Measurements from ENCODE around the gene ADH1A.
"Not testable (repeated sequence)": the region's sequence is repeated elsewhere in the genome, so short reads cannot be mapped to it uniquely, and the experiment has no call there.

The ADH1A gene

DNA sequence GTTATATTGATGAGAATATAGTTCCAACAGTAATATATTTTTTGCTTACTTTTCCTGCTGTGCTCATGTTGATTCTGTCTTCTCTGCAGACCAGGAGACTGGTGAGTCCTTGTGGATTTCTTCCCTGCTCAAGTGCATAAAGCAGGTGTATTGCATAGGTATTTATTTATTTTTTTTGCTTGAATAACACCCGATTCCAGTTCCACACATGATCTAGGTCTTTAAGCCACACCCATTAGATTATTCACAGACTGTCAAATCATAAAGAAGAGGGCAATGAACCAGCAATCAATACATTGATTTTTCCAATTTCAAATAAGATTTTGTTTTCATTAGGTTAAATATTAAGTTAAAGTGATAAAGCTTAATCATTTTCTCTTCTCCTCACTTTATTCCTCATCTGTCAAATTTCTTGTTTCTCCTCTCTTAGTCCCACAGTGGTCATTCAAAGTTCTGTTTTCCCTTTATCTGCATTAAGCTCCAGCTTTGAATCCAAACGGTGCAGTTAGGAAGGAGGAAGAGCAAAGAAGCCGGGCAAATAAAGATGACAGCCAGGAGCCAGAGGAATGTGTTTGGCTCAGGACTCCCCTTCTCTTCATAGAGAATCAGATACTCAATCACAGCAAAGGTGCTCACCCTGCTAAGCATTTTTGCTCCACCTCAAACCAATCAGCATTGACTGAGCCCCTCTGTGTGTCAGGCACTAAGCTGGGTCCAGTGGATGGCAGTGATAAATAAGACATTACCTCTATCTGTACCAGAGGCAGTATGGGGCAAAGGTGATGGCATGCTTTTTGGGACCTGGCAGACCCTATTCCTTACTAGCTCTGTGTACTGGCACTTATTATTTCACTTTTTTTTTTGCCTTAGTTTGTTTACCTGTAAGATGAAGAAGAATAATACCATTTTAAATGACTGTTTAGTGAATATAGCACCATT is at the start of gene ADH1A:
Gene ADH1A, minus strand, starts transcription at position 138 of the 939 bp plus-strand sequence. Its CDS starts 71 bp downstream, at position 67.
- no peak for DNase-seq (ENCODE audit: low read depth in 2 of 2)

DNA sequence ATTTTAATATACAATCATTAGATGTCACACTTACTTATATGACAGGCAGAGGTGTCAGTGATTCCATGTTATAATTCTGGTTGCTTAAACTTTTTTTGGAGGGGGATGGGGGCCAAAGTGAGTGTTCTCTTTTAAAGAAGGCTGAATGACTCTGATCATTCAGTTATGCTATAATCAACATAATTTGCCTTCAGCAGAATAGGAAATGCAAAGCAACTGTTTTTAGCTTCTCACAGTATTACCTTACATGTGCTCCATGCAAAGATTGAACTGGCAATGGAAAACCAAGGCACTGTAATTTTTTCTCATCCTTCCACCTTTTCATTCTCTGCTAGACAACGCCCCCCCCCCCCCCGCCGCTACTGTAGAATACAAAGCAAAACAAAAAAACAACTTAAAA is 48.4 kb upstream of the ADH1A start:
- DNase-seq (ENCODE audit: low read depth in 2 of 2): no peak

DNA sequence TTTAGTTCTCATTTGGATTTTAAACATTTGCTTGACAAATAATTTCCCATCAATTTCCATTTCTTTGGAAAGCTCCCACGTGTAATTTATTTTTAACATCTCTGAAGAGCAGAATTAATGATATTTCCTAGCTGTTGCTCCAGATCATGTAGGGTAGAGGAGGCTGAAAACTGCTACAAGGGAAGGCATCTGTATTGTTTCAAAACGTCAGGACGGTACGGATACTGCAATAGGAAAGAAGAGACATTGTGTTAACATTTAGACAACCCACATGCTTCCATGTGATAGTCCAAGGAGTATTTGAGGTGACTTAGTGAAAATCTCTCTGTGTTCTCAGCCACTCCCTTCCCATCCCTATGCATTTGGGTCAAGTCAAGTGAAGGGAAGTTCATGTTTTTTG is 45.8 kb upstream of the ADH1A start:
- no peak for DNase-seq (ENCODE audit: low read depth in 2 of 2)

DNA sequence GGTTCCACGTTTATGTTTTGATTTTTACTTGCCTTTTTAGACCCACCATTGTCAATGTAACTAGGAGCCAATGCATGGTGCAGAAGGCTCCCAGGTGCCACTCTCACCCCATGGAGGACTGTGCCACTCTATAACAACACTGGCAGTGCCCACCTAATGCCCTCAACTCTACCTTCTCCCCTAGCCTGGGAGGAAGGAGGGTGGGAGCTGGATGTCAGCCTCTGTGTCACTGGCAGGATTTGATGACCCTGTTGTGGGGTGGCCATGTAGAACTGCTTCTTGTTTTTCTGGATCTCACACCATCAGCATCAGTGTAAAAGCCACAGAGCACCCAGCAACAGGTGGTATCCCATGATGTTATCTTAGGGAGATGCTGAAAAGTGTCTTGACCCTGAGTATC is 44.1 kb upstream of the ADH1A start:
- no peak for DNase-seq (ENCODE audit: low read depth in 2 of 2)

DNA sequence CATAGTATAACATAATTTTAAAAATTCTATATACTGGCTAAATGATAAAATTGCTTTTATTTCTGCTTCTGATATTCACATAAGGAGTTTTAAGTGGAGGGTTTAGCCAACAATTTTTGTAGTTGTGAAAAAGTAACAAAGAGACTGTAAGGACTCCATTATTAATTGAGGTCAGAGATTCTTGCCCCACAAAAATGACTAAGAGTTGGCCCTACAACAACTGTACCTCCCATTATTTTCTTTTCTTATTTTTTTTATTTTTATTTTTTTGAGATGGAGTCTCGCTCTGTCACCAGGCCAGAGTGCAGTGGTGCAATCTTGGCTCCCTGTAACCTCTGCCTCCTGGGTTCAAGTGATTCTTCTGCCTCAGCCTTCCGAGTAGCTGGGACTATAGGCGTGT is 39.9 kb upstream of the ADH1A start:
- no peak for DNase-seq (ENCODE audit: low read depth in 2 of 2)

DNA sequence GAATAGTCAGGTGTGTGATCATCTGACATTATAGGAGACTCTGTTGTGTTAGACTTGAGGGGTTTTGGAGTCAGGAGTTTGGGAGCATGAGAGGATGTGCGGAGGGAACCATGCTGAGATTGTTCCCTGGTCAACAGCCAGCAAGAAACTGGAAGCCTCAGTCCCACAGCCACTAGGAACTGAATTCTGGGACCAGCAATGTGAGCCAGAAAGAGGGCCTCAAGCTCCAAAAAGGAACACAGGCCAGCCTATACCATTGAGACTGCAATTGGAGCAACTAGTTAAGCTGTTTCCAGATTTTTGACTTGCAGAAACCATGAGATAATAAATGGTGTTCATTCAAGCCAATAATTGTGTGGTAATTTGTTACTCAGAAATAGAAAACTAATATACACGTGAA is 39.1 kb upstream of the ADH1A start:
- no peak for DNase-seq (ENCODE audit: low read depth in 2 of 2)

DNA sequence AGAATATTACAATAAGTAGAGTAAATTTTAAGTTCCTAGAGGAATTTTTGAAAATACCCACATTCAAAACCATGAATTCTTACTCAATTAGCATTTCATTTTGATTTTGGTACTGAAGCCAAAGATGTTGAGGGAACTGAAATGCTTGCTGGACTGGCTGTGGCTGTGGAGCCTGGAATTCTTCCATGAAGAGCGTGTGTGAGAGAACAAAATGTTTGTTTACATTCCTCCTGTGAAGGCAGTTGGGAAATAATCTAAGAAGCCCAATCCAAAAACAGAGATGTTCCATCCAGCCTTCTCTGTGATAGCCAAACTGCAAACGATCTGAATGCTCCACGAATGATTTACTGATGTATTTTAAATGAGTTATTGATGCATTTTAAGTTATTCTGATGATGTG is 34.2 kb upstream of the ADH1A start:
- DNase-seq (ENCODE audit: low read depth in 2 of 2): no peak

DNA sequence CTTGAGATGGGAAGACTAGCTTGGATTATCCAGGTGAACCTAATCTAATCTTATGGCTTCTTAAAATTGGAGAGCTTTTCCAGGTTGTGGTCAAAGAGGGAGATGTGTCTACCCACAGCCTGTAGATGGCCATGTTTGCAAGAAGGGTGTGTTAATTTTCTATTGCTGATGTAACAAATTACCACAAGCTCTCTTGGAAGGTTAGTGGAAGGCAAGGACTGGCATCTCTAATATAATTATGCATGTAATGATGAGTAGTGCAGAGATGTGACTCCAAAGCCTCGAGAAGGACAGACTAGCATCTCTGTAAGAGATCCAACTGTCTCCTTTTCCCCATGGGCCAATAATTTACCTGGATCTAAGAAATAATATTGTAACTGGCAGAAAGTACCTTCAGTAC is 33.6 kb upstream of the ADH1A start:
- DNase-seq (ENCODE audit: low read depth in 2 of 2): no peak

DNA sequence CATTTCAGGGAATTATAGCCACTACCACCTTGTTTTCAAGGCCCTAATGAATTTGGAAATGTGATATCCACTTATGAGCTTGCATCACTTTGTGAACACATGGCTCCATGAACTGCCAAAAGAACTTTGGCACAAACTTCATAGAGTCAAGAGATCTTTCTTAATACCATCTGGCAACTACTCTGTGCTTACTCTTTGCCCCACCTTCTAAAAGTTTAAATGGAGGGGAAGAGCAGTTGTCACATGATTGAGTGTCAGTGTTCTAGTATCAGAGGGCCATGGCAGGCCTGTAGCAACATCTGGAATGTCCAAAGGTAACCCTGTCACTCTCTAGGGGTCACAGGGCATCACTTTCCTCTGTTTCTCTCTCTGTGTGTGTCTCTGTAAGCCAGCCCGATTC is 33.0 kb upstream of the ADH1A start:
- DNase-seq (ENCODE audit: low read depth in 2 of 2): no peak

DNA sequence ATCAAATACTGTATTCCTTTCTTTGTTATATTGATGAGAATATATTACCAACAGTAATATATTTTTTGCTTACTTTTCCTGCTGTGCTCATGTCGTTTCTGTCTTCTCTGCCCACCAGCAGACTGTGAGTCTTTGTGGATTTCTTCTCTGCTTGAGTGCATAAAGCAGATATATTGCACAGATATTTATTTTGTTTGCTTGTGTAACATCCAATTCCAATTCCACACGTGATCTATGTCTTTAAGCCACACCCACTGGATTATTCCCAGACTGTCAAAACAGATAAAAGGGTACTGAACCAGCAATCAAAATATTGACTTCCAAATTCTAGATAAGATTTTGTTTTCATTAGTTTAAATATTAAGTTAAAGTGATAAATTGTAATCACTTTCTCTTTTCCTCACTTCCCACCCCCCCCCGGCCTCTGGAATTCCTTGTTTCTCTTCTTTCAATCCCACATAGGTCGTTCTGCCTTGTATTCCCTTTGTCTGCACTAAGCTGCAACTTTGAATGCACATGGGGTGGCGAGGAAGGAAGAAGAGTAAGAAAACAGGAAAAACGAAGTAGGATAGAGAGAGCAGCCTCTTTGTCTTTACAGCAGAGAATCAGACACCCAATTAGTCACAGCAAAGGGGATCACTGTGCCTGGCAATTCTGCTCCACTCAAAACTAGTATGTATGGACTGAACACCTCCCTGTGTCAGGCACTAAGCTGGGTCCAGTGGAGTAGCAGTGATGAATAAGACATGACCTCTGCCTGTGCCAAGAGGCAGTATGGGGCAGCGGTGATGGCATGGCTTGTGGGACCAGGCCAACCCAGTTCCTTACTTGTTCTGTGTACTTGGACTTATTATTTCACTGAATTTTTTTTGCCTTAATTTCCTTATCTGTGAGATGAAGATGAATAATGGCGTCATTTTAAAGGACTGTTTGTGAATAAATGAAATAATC is 30.7 kb upstream of the ADH1A start, which contains the start of gene ADH1B:
Gene ADH1B, minus strand, starts transcription at position 161 of the 951 bp plus-strand sequence. Its CDS starts 70 bp downstream, at position 91.
- no peak for DNase-seq (ENCODE audit: low read depth in 2 of 2)

DNA sequence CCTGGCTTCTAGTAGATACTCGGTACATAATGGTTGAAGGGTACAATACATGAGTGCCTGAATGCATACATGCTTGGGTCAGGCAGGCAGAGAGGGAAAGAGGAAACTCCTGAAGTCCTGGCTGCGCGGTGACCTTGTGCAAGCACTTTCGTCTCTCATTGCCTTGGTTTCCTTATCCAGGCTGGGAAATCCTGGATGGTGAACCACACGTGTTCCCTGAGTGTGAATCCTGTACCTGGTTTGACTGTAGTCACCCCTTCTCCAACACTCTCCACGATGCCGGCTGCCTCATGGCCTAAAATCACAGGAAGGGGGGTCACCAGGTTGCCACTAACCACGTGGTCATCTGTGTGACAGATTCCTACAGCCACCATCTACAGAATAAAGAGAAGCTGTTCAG is 27.0 kb upstream of the ADH1A start:
- DNase-seq (ENCODE audit: low read depth in 2 of 2): not testable (repeated sequence)

DNA sequence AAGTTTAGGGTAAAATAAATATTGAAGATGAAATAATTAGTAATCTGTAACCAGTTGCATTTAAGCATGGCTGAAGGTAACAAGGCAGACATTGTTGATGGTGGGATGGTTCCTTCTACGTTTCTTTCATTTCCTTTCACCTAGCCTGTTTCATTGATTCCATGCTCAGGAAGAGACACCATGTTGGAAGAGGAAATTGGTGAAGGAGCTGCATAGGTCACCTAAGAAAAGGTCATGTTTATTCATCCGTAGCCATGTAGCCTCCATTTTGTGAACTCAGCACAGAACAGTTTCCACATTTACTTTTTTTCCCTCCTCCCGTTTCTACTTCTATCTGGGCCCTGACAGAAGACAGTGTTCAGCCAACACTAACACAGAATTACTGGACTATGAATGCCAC is 26.6 kb upstream of the ADH1A start:
- DNase-seq (ENCODE audit: low read depth in 2 of 2): no peak

DNA sequence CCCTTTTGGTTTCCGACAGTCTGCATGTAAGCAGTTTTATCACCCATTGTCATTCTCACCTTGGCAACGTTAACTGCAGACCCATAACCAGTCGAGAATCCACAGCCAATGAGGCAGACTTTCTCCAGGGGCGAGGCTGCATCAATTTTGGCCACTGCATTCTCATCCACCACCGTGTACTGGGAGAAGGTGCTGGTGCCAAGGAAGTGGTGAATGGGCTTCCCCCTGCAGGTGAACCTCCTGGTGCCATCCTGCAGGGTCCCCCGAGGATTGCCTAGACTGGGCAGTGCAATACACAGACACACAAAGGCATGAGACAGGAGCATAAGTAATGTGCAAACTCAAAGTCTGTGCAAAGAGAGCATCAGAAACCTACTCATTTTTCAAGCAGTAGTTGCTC is 25.1 kb upstream of the ADH1A start:
- DNase-seq (ENCODE audit: low read depth in 2 of 2): no peak

DNA sequence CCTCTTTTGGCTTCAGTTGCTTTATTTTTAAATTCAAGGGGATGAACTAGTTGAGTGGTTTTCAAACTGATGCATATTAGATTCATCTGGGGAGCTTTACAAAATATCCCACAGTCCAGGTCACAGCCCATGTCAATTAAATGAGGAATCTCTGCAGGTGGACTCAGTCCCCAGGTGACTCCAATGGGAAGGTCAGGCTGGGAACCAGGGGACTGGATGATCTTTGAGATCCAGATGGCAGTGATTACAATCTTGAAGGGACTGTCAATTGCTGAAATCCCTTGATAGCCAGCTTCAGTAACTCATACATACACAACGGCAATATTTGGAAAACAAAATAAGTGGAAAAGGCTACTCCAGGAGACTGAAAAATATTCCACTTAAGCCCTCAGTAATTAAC is 23.4 kb upstream of the ADH1A start:
- no peak for DNase-seq (ENCODE audit: low read depth in 2 of 2)

DNA sequence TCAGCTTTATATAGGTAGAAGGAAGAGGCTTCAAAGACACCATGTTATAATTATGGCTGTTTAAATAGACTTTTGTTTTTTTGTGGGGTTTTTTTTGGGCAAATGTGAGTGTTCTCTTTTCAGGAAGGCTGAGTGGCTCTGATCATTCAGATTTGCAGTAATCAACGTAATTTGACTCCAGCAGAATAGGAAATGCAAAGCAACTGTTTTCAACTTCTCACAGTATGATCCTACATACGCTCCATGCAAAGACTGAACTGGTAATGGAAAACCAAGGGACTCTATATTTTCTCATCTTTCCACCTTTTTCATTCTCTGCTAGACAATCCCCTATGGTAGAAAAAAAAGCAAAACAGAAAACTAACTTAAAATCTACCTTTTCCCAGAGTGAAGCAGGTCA is 19.6 kb upstream of the ADH1A start:
- DNase-seq (ENCODE audit: low read depth in 2 of 2): no peak

DNA sequence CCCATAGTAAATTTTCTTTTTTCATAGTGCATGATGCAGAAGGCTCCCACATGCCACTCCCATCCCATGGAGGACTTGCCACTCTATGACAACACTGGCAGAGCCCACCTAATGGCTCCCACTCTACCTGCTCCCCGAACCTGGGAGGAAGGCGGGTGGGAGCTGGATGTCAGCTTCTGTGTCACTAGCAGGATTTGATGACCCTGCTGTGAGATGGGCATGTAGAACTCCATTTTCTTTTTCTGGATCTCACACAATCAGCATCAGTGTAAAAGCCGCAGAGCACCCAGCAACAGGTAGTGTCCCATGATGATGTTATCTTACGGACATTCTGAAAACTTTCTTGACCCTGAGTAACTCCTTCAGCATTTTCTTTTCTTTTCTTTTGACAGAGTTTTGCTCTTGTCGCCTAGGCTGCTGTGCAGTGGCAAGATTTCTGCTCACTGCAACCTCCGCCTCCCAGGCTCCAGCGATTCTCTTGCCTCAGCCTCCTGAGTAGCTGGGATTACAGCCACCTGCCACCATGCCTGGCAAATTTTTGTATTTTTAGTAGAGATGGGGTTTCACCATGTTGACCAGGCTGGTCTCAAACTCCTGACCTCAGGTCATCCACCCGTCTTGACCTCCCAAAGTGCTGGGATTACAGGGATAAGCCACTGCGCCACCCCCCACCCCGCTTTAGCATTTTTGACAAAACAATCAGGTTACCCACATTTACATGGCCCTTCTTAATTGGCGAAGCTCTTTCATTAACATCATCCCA is 15.0 kb upstream of the ADH1A start:
- DNase-seq (ENCODE audit: low read depth in 2 of 2): no peak

DNA sequence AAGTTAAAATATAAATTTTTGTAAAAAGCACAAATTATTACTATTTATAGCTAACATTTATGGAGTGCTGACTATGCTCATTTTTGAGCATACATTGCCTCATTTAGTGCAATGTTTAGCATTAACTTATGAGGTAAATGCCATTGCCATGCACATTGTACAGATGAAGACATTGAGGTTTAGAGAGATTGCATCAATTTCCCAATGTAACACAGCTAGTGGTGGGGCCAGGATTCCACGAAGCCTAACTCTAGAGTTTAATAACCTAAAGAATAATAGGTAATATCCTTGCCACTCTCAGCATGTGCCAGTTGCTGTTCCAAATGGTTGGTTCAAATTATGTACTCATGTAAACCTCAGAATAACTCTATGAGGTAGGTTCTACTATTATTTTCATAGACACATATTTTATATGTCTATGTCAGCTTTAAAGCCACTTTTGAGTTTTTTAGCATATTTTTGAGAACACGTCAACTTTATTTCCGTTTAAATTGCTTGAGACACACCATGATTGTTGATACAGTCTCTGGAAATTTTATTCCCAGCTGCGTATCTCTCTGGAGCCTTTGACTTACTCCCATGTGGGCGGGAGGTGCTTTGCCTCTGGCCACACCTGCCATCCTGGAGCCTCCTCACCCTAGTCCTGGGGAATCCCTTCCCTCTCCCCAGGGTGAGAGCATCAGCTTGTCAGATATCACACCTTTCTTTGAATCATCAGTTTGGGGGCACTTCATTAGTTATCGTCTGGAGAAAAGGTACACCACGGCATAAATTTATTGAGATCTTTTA is 10.8 kb upstream of the ADH1A start:
- DNase-seq (ENCODE audit: low read depth in 2 of 2): no peak

DNA sequence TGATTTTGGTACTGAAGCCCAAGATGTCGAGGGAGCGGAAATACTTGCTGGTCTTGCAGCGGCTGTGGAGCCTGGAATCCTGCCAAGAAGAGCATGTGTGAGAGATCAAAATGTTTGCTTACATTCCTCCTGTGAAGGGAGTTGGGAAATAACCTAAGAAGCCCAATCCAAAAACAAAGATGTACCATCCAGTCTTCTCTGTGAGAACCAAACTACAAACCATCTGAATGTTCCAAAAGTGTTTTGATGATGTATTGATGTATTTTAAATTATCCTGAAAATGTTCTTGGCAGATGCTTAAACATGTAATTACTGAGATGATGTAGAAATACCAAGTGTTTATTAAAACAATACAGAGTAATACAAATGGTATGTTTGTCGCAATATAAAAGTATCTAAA is 10.1 kb upstream of the ADH1A start:
- DNase-seq (ENCODE audit: low read depth in 2 of 2): no peak

DNA sequence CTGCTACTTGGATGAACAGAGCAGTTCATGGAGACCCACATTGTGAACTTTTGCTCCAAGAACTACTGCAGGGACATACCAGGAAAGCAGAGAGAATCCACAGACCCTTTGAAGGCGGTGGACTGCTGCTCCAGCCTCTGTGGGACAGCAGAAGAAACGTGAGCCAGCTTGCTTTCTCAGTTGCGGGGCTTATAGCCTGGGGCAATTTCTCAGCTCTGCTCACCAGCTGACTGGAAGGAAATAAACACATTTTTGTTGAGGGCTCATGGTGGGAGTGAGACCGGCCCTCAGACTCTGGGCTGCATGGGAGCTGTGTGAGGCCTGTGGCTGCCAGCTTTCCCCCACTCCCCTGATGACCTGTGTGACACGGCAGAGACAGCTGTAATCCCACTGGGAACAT is 2.6 kb upstream of the ADH1A start:
- DNase-seq (ENCODE audit: low read depth in 2 of 2): no peak

DNA sequence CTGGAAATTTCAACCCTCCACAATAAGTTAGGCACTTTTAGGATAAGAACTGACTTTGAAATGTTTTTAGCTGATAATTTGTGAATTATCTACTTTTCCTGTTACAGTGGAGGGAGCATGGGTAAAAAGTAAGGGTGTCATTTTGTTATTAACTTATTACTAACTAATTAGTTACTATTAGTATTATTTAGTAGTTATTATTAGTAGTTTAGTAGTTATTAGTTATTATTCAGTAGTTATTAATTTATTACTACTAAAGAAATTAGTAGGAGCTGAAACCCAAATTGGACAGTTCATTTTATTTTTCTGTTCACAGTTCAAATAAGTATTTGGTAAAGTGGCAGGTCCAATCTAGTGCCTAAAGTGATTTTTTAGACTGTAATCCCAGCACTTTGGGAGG is 5.4 kb downstream of the ADH1A start:
- no peak for DNase-seq (ENCODE audit: low read depth in 2 of 2)

DNA sequence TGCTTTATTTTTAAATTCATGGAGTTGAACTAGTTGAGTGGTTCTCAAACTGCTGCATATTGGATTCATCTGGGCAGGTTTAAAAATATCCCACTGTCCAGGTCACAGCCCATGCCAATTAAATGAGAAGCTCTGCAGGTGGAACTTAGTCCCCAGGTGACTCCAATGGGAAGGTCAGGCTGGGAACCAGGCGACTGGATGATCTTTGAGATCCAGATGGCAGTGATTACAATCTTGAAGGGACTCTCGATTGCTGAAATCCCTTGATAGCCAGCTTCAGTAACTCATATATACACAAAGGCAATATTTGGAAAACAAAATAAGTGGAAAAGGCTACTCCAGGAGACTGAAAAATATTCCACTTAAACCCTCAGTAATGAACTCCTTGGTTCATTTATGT is 8.1 kb downstream of the ADH1A start:
- no peak for DNase-seq (ENCODE audit: low read depth in 2 of 2)

Measured in stimulated activated CD4-positive, alpha-beta T cell treated with anti-CD3 and anti-CD28 coated beads, Interleukin-15, amount 100 ng/mL, for 48 hours (primary cell).